Measurements from ENCODE around the gene FER. TPM values are rescaled to one million over a fixed set of nuclear protein-coding genes. Genes with fewer than 3 reads are reported as not detected.

Gene FER
- total RNA-seq, 2 experiments from 2014 or later: 14.2 to 15.9 TPM

DNA sequence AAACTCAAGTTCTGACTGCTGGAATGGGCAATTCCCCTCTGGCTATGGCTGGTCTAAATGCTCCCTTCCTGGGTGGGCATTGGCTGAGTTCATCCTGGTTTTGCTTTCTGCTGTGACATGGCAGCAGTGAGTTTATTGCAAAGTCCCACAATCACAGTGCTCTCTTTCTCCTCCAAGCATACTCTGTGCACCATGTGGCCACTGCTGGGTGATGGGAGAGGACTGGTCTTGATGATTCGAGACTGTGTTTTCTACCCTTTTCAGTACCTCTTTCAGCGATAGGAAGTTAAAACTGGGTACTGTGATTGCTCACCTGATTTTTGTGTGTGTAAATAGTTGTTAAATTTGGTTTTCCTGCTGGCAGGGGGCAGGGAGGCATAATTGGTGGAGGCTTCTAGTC lies 49.7 kb downstream of the FER start:
- intact Hi-C loops (cut with DNase I, micrococcal nuclease): no loop called here
- no peaks in the 10 kb centered on the region for H3K9me3 Mint-ChIP-seq
- H3K27me3 Mint-ChIP-seq: no peaks in the 10 kb centered on the region
- H3K27ac Mint-ChIP-seq: no peak overlapping the region
- ATAC-seq (ENCODE audit: poor library complexity): no peak
- peaks cover 46% of the 10 kb centered on the region for H3K36me3 Mint-ChIP-seq (ENCODE audit: low read depth)
- H3K4me3 Mint-ChIP-seq: no peak overlapping the region
- Histone ChIP-seq H3K27me3 (ENCODE audit: control insufficient read depth in 1 of 2, insufficient read depth in 2 of 2, low read length in 2 of 2) (no peaks in the 10 kb centered on the region), H3K4me1 (ENCODE audit: insufficient read depth, low read length) (no peaks in the 10 kb centered on the region), H3K36me3 (ENCODE audit: insufficient read depth, low read length) (peaks cover 2% of the 10 kb centered on the region), H3K9me3 (ENCODE audit: control insufficient read depth in 1 of 2, insufficient read depth in 1 of 2, low read length in 2 of 2) (no peaks in the 10 kb centered on the region), H3K4me3 (ENCODE audit: low read length) (no peak overlapping the region), H3K27ac (ENCODE audit: low read depth in 1 of 2, low read length in 2 of 2) (no peak overlapping the region)
- ChIA-PET CTCF (no interaction called here), POLR2A (no interaction called here)
- no peak for DNase-seq
- no peak for TF ChIP-seq CTCF (IDR thresholded peaks at IDR 0.05)
- H3K4me1 Mint-ChIP-seq (ENCODE audit: low read depth): no peaks in the 10 kb centered on the region

DNA sequence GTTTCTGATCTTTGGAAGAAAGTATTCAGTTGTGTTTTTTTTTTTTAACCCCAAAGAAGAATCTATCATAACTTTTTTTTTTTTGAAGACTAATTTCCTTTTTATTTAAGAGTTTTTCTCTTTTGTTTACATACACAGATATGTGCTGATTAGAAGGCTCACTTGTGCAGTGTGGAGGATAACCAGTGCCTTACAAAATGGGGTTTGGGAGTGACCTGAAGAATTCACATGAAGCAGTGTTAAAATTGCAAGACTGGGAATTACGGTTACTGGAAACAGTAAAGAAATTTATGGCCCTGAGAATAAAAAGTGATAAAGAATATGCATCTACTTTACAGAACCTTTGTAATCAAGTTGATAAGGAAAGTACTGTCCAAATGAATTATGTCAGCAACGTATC lies 50.3 kb downstream of the FER start:
- Histone ChIP-seq H3K27ac (ENCODE audit: low read depth in 1 of 2, low read length in 2 of 2) (no peak overlapping the region), H3K4me3 (ENCODE audit: low read length) (no peak overlapping the region), H3K36me3 (ENCODE audit: insufficient read depth, low read length) (peaks cover 2% of the 10 kb centered on the region), H3K27me3 (ENCODE audit: control insufficient read depth in 1 of 2, insufficient read depth in 2 of 2, low read length in 2 of 2) (no peaks in the 10 kb centered on the region), H3K4me1 (ENCODE audit: insufficient read depth, low read length) (no peaks in the 10 kb centered on the region), H3K9me3 (ENCODE audit: control insufficient read depth in 1 of 2, insufficient read depth in 1 of 2, low read length in 2 of 2) (no peaks in the 10 kb centered on the region)
- ATAC-seq (ENCODE audit: poor library complexity): no peak
- DNase-seq: no peak
- H3K27me3 Mint-ChIP-seq: no peaks in the 10 kb centered on the region
- no peak for TF ChIP-seq CTCF (IDR thresholded peaks at IDR 0.05)
- H3K4me1 Mint-ChIP-seq (ENCODE audit: low read depth): no peaks in the 10 kb centered on the region
- peaks cover 2% of the 10 kb centered on the region for H3K9me3 Mint-ChIP-seq
- peaks cover 52% of the 10 kb centered on the region for H3K36me3 Mint-ChIP-seq (ENCODE audit: low read depth)
- POLR2A ChIA-PET: no interaction called here
- CTCF ChIA-PET: interaction anchor here (1.8 kb wide), 1 partner anchor 8 kb away, joined by 10 read pairs; no protein-coding TSS in a partner anchor
- H3K4me3 Mint-ChIP-seq: no peak overlapping the region
- H3K27ac Mint-ChIP-seq: no peak overlapping the region
- intact Hi-C loops (cut with DNase I, micrococcal nuclease): no loop called here

GRCh38 chr5:108798513-108799265 lies 51.0 kb downstream of the FER start:
- Histone ChIP-seq H3K27me3 (ENCODE audit: control insufficient read depth in 1 of 2, insufficient read depth in 2 of 2, low read length in 2 of 2) (no peaks in the 10 kb centered on the region), H3K4me1 (ENCODE audit: insufficient read depth, low read length) (no peaks in the 10 kb centered on the region), H3K27ac (ENCODE audit: low read depth in 1 of 2, low read length in 2 of 2) (no peak overlapping the region), H3K9me3 (ENCODE audit: control insufficient read depth in 1 of 2, insufficient read depth in 1 of 2, low read length in 2 of 2) (peaks cover 0 to 3% of the 10 kb centered on the region in 2 experiments), H3K36me3 (ENCODE audit: insufficient read depth, low read length) (peaks cover 2% of the 10 kb centered on the region), H3K4me3 (ENCODE audit: low read length) (no peak overlapping the region)
- DNase-seq (no peak), ATAC-seq (ENCODE audit: poor library complexity) (no peak)
- Mint-ChIP-seq H3K4me1 (ENCODE audit: low read depth) (no peaks in the 10 kb centered on the region), H3K9me3 (peaks cover 5% of the 10 kb centered on the region), H3K36me3 (ENCODE audit: low read depth) (peaks cover 59% of the 10 kb centered on the region), H3K4me3 (no peak overlapping the region), H3K27ac (no peak overlapping the region), H3K27me3 (no peaks in the 10 kb centered on the region)
- no peak for TF ChIP-seq CTCF (IDR thresholded peaks at IDR 0.05)
- CTCF ChIA-PET: interaction anchor here (1.8 kb wide), 1 partner anchor 9 kb away, joined by 10 read pairs; no protein-coding TSS in a partner anchor
- POLR2A ChIA-PET: interaction anchor here (0.6 kb wide), 1 partner anchor 29 kb away, joined by 3 read pairs; no protein-coding TSS in a partner anchor
- intact Hi-C loops (cut with DNase I, micrococcal nuclease): no loop called here
